ENCODE data around the gene MACROD2. TPM values are rescaled to one million over a fixed set of nuclear protein-coding genes. Genes with fewer than 3 reads are reported as not detected.

The MACROD2 gene
- total and polyA plus RNA-seq, 2 experiments from 2014 or later = 2.8 to 4.3 TPM

DNA sequence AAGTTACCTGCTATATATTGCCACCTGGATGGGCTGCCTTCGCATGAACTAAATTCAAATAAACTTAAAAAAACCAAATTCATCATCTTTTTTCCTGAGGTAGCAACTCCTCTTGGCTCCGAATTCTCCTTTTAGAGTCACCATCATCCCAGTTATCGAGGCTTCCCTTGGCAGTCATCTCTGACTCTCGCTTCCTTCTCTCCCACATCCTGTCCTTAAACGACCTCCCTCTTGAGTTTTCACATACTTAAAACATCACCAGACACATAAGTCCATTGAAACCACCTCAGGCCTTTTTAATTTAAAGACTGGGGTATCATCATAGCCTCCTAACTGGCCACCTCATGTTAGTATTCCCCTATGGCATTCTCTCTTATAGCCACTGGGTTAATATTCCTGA lies 638.2 kb downstream of the MACROD2 start:
- Mint-ChIP-seq H3K4me3 (no peak overlapping the region), H3K9me3 (no peaks in the 10 kb centered on the region), H3K27ac (no peak overlapping the region), H3K36me3 (ENCODE audit: low read depth) (no peaks in the 10 kb centered on the region), H3K27me3 (ENCODE audit: insufficient read depth, low read depth, poor library complexity) (no peaks in the 10 kb centered on the region), H3K4me1 (peaks cover 3% of the 10 kb centered on the region; the same call in 1 of the 3 replicates)
- H3K4me2 ChIP-seq = no peak overlapping the region
- H4K20me1 ChIP-seq (replicated peaks; ENCODE audit: insufficient read depth) = no peaks in the 10 kb centered on the region
- no peaks in the 10 kb centered on the region for H3K27me3 ChIP-seq (ENCODE audit: insufficient read depth)
- DNase-seq (ENCODE audit: low spot score) (no peak), ATAC-seq (no peak)
- H3K4me1 ChIP-seq (ENCODE audit: insufficient read depth) = no peaks in the 10 kb centered on the region
- H3K27ac ChIP-seq (ENCODE audit: low read depth) = no peak overlapping the region
- no peaks in the 10 kb centered on the region for H3K79me2 ChIP-seq (replicated peaks; ENCODE audit: insufficient read depth)
- H3K36me3 ChIP-seq (ENCODE audit: insufficient read depth) = no peaks in the 10 kb centered on the region
- no peak overlapping the region for H2AFZ ChIP-seq
- H3K9me2 ChIP-seq (ENCODE audit: insufficient read depth) = no peaks in the 10 kb centered on the region
- TF ChIP-seq NANOG (IDR thresholded peaks at IDR 0.05; ENCODE audit: borderline replicate concordance) (no peak), EZH2phosphoT487 (IDR thresholded peaks at IDR 0.05; ENCODE audit: unreplicated experiment) (no peak), ZNF114 (CRISPR knock-in tag; IDR thresholded peaks at IDR 0.05) (no peak), ZNF331 (CRISPR knock-in tag; IDR thresholded peaks at IDR 0.05; ENCODE audit: low read depth) (no peak), CREB1 (CRISPR knock-in tag; IDR thresholded peaks at IDR 0.05; ENCODE audit: low read depth) (no peak), JUNB (IDR thresholded peaks at IDR 0.05; ENCODE audit: unreplicated experiment) (no peak), POLR2AphosphoS5 (IDR thresholded peaks at IDR 0.05; ENCODE audit: low read depth) (no peak), EZH2 (IDR thresholded peaks at IDR 0.05; ENCODE audit: low read depth, unreplicated experiment) (no peak)
- TF ChIP-seq, protein P1, sequence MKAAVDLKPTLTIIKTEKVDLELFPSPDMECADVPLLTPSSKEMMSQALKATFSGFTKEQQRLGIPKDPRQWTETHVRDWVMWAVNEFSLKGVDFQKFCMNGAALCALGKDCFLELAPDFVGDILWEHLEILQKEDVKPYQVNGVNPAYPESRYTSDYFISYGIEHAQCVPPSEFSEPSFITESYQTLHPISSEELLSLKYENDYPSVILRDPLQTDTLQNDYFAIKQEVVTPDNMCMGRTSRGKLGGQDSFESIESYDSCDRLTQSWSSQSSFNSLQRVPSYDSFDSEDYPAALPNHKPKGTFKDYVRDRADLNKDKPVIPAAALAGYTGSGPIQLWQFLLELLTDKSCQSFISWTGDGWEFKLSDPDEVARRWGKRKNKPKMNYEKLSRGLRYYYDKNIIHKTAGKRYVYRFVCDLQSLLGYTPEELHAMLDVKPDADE (IDR thresholded peaks at IDR 0.05) = no peak
- TF ChIP-seq, protein P2, sequence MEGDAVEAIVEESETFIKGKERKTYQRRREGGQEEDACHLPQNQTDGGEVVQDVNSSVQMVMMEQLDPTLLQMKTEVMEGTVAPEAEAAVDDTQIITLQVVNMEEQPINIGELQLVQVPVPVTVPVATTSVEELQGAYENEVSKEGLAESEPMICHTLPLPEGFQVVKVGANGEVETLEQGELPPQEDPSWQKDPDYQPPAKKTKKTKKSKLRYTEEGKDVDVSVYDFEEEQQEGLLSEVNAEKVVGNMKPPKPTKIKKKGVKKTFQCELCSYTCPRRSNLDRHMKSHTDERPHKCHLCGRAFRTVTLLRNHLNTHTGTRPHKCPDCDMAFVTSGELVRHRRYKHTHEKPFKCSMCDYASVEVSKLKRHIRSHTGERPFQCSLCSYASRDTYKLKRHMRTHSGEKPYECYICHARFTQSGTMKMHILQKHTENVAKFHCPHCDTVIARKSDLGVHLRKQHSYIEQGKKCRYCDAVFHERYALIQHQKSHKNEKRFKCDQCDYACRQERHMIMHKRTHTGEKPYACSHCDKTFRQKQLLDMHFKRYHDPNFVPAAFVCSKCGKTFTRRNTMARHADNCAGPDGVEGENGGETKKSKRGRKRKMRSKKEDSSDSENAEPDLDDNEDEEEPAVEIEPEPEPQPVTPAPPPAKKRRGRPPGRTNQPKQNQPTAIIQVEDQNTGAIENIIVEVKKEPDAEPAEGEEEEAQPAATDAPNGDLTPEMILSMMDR (conservative IDR thresholded peaks at IDR 0.05; ENCODE audit: low read depth in 2 of 2) = no peak
- TF ChIP-seq, protein P3, sequence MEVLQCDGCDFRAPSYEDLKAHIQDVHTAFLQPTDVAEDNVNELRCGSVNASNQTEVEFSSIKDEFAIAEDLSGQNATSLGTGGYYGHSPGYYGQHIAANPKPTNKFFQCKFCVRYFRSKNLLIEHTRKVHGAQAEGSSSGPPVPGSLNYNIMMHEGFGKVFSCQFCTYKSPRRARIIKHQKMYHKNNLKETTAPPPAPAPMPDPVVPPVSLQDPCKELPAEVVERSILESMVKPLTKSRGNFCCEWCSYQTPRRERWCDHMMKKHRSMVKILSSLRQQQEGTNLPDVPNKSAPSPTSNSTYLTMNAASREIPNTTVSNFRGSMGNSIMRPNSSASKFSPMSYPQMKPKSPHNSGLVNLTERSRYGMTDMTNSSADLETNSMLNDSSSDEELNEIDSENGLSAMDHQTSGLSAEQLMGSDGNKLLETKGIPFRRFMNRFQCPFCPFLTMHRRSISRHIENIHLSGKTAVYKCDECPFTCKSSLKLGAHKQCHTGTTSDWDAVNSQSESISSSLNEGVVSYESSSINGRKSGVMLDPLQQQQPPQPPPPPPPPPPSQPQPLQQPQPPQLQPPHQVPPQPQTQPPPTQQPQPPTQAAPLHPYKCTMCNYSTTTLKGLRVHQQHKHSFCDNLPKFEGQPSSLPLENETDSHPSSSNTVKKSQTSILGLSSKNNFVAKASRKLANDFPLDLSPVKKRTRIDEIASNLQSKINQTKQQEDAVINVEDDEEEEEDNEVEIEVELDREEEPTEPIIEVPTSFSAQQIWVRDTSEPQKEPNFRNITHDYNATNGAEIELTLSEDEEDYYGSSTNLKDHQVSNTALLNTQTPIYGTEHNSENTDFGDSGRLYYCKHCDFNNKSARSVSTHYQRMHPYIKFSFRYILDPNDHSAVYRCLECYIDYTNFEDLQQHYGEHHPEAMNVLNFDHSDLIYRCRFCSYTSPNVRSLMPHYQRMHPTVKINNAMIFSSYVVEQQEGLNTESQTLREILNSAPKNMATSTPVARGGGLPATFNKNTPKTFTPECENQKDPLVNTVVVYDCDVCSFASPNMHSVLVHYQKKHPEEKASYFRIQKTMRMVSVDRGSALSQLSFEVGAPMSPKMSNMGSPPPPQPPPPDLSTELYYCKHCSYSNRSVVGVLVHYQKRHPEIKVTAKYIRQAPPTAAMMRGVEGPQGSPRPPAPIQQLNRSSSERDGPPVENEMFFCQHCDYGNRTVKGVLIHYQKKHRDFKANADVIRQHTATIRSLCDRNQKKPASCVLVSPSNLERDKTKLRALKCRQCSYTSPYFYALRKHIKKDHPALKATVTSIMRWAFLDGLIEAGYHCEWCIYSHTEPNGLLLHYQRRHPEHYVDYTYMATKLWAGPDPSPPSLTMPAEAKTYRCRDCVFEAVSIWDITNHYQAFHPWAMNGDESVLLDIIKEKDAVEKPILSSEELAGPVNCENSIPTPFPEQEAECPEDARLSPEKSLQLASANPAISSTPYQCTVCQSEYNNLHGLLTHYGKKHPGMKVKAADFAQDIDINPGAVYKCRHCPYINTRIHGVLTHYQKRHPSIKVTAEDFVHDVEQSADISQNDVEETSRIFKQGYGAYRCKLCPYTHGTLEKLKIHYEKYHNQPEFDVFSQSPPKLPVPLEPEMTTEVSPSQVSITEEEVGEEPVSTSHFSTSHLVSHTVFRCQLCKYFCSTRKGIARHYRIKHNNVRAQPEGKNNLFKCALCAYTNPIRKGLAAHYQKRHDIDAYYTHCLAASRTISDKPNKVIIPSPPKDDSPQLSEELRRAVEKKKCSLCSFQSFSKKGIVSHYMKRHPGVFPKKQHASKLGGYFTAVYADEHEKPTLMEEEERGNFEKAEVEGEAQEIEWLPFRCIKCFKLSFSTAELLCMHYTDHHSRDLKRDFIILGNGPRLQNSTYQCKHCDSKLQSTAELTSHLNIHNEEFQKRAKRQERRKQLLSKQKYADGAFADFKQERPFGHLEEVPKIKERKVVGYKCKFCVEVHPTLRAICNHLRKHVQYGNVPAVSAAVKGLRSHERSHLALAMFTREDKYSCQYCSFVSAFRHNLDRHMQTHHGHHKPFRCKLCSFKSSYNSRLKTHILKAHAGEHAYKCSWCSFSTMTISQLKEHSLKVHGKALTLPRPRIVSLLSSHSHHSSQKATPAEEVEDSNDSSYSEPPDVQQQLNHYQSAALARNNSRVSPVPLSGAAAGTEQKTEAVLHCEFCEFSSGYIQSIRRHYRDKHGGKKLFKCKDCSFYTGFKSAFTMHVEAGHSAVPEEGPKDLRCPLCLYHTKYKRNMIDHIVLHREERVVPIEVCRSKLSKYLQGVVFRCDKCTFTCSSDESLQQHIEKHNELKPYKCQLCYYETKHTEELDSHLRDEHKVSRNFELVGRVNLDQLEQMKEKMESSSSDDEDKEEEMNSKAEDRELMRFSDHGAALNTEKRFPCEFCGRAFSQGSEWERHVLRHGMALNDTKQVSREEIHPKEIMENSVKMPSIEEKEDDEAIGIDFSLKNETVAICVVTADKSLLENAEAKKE (CRISPR knock-in tag; IDR thresholded peaks at IDR 0.05) = no peak
- TF ChIP-seq, protein P4, sequence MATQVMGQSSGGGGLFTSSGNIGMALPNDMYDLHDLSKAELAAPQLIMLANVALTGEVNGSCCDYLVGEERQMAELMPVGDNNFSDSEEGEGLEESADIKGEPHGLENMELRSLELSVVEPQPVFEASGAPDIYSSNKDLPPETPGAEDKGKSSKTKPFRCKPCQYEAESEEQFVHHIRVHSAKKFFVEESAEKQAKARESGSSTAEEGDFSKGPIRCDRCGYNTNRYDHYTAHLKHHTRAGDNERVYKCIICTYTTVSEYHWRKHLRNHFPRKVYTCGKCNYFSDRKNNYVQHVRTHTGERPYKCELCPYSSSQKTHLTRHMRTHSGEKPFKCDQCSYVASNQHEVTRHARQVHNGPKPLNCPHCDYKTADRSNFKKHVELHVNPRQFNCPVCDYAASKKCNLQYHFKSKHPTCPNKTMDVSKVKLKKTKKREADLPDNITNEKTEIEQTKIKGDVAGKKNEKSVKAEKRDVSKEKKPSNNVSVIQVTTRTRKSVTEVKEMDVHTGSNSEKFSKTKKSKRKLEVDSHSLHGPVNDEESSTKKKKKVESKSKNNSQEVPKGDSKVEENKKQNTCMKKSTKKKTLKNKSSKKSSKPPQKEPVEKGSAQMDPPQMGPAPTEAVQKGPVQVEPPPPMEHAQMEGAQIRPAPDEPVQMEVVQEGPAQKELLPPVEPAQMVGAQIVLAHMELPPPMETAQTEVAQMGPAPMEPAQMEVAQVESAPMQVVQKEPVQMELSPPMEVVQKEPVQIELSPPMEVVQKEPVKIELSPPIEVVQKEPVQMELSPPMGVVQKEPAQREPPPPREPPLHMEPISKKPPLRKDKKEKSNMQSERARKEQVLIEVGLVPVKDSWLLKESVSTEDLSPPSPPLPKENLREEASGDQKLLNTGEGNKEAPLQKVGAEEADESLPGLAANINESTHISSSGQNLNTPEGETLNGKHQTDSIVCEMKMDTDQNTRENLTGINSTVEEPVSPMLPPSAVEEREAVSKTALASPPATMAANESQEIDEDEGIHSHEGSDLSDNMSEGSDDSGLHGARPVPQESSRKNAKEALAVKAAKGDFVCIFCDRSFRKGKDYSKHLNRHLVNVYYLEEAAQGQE (IDR thresholded peaks at IDR 0.05; ENCODE audit: unreplicated experiment) = no peak
- no peaks in the 10 kb centered on the region for H3F3A ChIP-seq (replicated peaks; ENCODE audit: low read depth)
- H3K4me3 ChIP-seq = no peak overlapping the region

Measured in GM23338 (cell line).